IPS-18a (cell line): ENCODE results near the gene ADCK2.
"Not testable (repeated sequence)": the region's sequence is repeated elsewhere in the genome, so short reads cannot be mapped to it uniquely, and the experiment has no call there.

Source experiments
- H3K27ac ChIP-seq: one replicate; pipeline ENCODE4 v1.5.1; 2013; ENCODE audit warnings: low read length
- H3K27me3 ChIP-seq: one replicate; pipeline ENCODE4 v1.6.1; 2013; ENCODE audit warnings: mild to moderate bottlenecking, low read length; ENCODE audit not compliant: control insufficient read depth, insufficient read depth
- H3K36me3 ChIP-seq: one replicate; pipeline ENCODE4 v1.6.1; 2013; ENCODE audit warnings: low read depth, low read length; ENCODE audit not compliant: control insufficient read depth
- H3K4me1 ChIP-seq: one replicate; pipeline ENCODE4 v1.6.1; 2013; ENCODE audit warnings: low read depth, low read length; ENCODE audit not compliant: control insufficient read depth
- H3K4me3 ChIP-seq: one replicate; pipeline ENCODE4 v1.5.1; 2013; ENCODE audit warnings: low read length
- H3K9ac ChIP-seq: one replicate; pipeline ENCODE4 v1.6.1; 2013; ENCODE audit warnings: mild to moderate bottlenecking, low read length, moderate library complexity
- H3K9me3 ChIP-seq: one replicate; pipeline ENCODE4 v1.6.1; 2013; ENCODE audit warnings: low read depth, low read length; ENCODE audit not compliant: control insufficient read depth

ADCK2 gene

GRCh38 chr7:140676956-140677355, 4.2 kb downstream of the ADCK2 start:
- not testable (repeated sequence) for H3K4me3 ChIP-seq, H3K4me1 ChIP-seq, H3K27ac ChIP-seq, H3K9me3 ChIP-seq, H3K36me3 ChIP-seq, H3K9ac ChIP-seq
- H3K27me3 ChIP-seq: peaks cover 20% of the 10 kb centered on the region

- Histone ChIP-seq H3K9ac (no peak overlapping the region), H3K9me3 (no peaks in the 10 kb centered on the region), H3K27ac (no peak overlapping the region), H3K4me3 (no peak overlapping the region), H3K36me3 (no peaks in the 10 kb centered on the region), H3K4me1 (peaks cover under 1% of the 10 kb centered on the region), H3K27me3 (peaks cover 16% of the 10 kb centered on the region)
Observed at GRCh38 chr7:140677496-140677895, 4.8 kb downstream of the ADCK2 start.

GRCh38 chr7:140678081-140678815, 5.5 kb downstream of the ADCK2 start:
- H3K4me3 ChIP-seq: no peak overlapping the region
- no peaks in the 10 kb centered on the region for H3K36me3 ChIP-seq
- no peak overlapping the region for H3K27ac ChIP-seq
- H3K9me3 ChIP-seq: no peaks in the 10 kb centered on the region
- H3K27me3 ChIP-seq: peaks cover 13% of the 10 kb centered on the region
- H3K9ac ChIP-seq: no peak overlapping the region
- no peaks in the 10 kb centered on the region for H3K4me1 ChIP-seq

- Histone ChIP-seq H3K27me3 (peaks cover 8% of the 10 kb centered on the region), H3K4me3 (no peak overlapping the region), H3K36me3 (no peaks in the 10 kb centered on the region), H3K9me3 (no peaks in the 10 kb centered on the region), H3K27ac (no peak overlapping the region), H3K4me1 (no peaks in the 10 kb centered on the region), H3K9ac (no peak overlapping the region)
Observed at GRCh38 chr7:140678816-140679130, 6.0 kb downstream of the ADCK2 start.

- Histone ChIP-seq H3K4me3 (no peak overlapping the region), H3K27ac (no peak overlapping the region), H3K4me1 (no peaks in the 10 kb centered on the region)
Observed at GRCh38 chr7:140679186-140679585, 6.4 kb downstream of the ADCK2 start.

GRCh38 chr7:140680886-140681285, 8.1 kb downstream of the ADCK2 start:
- Histone ChIP-seq H3K27ac (no peak overlapping the region), H3K27me3 (no peaks in the 10 kb centered on the region), H3K9me3 (no peaks in the 10 kb centered on the region), H3K4me3 (no peak overlapping the region), H3K4me1 (no peaks in the 10 kb centered on the region), H3K36me3 (no peaks in the 10 kb centered on the region), H3K9ac (no peak overlapping the region)

More at GRCh38 chr7:140679186-140679585, 6.4 kb downstream of the ADCK2 start:
- Histone ChIP-seq H3K27me3 (peaks cover 4% of the 10 kb centered on the region), H3K36me3 (no peaks in the 10 kb centered on the region), H3K9me3 (no peaks in the 10 kb centered on the region), H3K9ac (no peak overlapping the region)

- Histone ChIP-seq H3K27ac (no peak overlapping the region), H3K9me3 (no peaks in the 10 kb centered on the region), H3K36me3 (no peaks in the 10 kb centered on the region), H3K4me1 (no peaks in the 10 kb centered on the region), H3K9ac (no peak overlapping the region), H3K4me3 (no peak overlapping the region), H3K27me3 (no peaks in the 10 kb centered on the region)
Observed at GRCh38 chr7:140681766-140682165, 9.0 kb downstream of the ADCK2 start.

- Histone ChIP-seq H3K9me3 (no peaks in the 10 kb centered on the region), H3K27ac (no peak overlapping the region), H3K4me1 (no peaks in the 10 kb centered on the region), H3K36me3 (no peaks in the 10 kb centered on the region), H3K4me3 (no peak overlapping the region), H3K9ac (no peak overlapping the region), H3K27me3 (no peaks in the 10 kb centered on the region)
Observed at GRCh38 chr7:140683657-140684056, 10.9 kb downstream of the ADCK2 start.

- H3K9me3 ChIP-seq: no peaks in the 10 kb centered on the region
- no peak overlapping the region for H3K27ac ChIP-seq
- no peak overlapping the region for H3K9ac ChIP-seq
- no peaks in the 10 kb centered on the region for H3K36me3 ChIP-seq
- no peaks in the 10 kb centered on the region for H3K4me1 ChIP-seq
- no peak overlapping the region for H3K4me3 ChIP-seq
- no peaks in the 10 kb centered on the region for H3K27me3 ChIP-seq
Observed at GRCh38 chr7:140684066-140684950, 11.6 kb downstream of the ADCK2 start.

- Histone ChIP-seq H3K27ac (no peak overlapping the region), H3K9ac (no peak overlapping the region)
Observed at GRCh38 chr7:140685407-140686087, 12.8 kb downstream of the ADCK2 start.

GRCh38 chr7:140686921-140687320, 14.2 kb downstream of the ADCK2 start:
- H3K36me3 ChIP-seq: no peaks in the 10 kb centered on the region
- no peaks in the 10 kb centered on the region for H3K9me3 ChIP-seq
- H3K27me3 ChIP-seq: no peaks in the 10 kb centered on the region
- H3K9ac ChIP-seq: no peak overlapping the region
- no peaks in the 10 kb centered on the region for H3K4me1 ChIP-seq
- no peak overlapping the region for H3K4me3 ChIP-seq
- H3K27ac ChIP-seq: no peak overlapping the region

More at GRCh38 chr7:140685407-140686087, 12.8 kb downstream of the ADCK2 start:
- H3K4me1 ChIP-seq: no peaks in the 10 kb centered on the region
- no peaks in the 10 kb centered on the region for H3K27me3 ChIP-seq
- no peaks in the 10 kb centered on the region for H3K9me3 ChIP-seq
- H3K36me3 ChIP-seq: no peaks in the 10 kb centered on the region
- no peak overlapping the region for H3K4me3 ChIP-seq
